GM19193 (cell line): ENCODE data around the gene PLAAT5.

Source experiments
- POLR2A ChIP-seq: IDR thresholded peaks from 4 replicates; pipeline ENCODE4 v1.6.1; 2011; ENCODE audit not compliant: insufficient read depth, insufficient read length; ENCODE audit errors: extremely low read depth

The PLAAT5 gene

GRCh38 chr11:63444160-63444559 lies 46.8 kb downstream of the PLAAT5 start:
- TF ChIP-seq POLR2A = no peak

GRCh38 chr11:63443714-63444113 lies 47.3 kb downstream of the PLAAT5 start:
- TF ChIP-seq POLR2A = no peak

DNA sequence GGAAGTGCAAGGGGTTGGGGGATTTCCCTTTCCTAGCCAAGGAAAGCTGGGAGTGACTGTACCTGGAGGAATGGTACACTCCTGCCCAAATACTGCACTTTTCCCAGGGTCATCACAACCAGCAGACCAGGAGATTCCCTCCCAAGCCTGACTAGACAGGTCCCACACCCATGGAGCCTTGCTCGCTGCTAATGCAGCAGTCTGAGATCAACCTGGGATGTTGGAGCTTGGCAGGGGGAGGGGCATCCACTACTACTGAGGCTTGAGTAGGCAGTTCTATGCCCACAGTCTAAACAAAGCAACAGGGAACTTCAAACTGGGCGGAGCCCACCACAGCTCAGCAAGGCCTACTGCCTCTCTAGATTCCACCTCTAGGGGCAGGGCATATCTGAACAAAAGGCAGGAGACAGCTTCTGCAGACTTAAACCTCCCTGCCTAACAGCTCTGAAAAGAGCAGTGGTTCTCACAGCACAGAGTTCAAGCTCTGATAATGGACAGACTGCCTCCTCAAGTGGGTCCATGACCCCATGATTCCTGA lies 62.9 kb downstream of the PLAAT5 start:
- TF ChIP-seq POLR2A = no peak

GRCh38 chr11:63417174-63417852 lies 73.7 kb downstream of the PLAAT5 start:
- no peak for TF ChIP-seq POLR2A
